ENCODE measurements around the gene PRKN. TPM values are rescaled to one million over a fixed set of nuclear protein-coding genes. Genes with fewer than 3 reads are reported as not detected.

Gene PRKN
- total RNA-seq, 1 experiment from 2014 or later = not detected

GRCh38 chr6:161410076-161410475, 1317.5 kb downstream of the PRKN start:
- Histone ChIP-seq H3K27ac (no peak overlapping the region), H3K79me2 (ENCODE audit: low read depth) (no peaks in the 10 kb centered on the region), H3K4me2 (no peak overlapping the region), H4K20me1 (ENCODE audit: insufficient read depth) (no peaks in the 10 kb centered on the region), H3K4me1 (replicated peaks; ENCODE audit: insufficient read depth) (no peaks in the 10 kb centered on the region), H3K9me3 (ENCODE audit: insufficient read depth, low read depth) (no peaks in the 10 kb centered on the region), H3K27me3 (ENCODE audit: insufficient read depth, low read depth) (peaks cover 15% of the 10 kb centered on the region), H3F3A (ENCODE audit: insufficient read depth, low read depth) (no peaks in the 10 kb centered on the region), H3K4me3 (no peak overlapping the region), H2AFZ (no peak overlapping the region), H3K36me3 (ENCODE audit: low read depth) (no peaks in the 10 kb centered on the region), H3K9me2 (ENCODE audit: insufficient read depth) (no peaks in the 10 kb centered on the region)
- ChIA-PET CTCF (no interaction called here), POLR2A (ENCODE audit: unreplicated experiment) (no interaction called here)
- intact Hi-C loops (cut with micrococcal nuclease; ENCODE audit: unreplicated experiment) = no loop called here
- no peak for DNase-seq
- BruUV-seq (replicated peaks) = no TSS peak
- TF ChIP-seq, protein P1, sequence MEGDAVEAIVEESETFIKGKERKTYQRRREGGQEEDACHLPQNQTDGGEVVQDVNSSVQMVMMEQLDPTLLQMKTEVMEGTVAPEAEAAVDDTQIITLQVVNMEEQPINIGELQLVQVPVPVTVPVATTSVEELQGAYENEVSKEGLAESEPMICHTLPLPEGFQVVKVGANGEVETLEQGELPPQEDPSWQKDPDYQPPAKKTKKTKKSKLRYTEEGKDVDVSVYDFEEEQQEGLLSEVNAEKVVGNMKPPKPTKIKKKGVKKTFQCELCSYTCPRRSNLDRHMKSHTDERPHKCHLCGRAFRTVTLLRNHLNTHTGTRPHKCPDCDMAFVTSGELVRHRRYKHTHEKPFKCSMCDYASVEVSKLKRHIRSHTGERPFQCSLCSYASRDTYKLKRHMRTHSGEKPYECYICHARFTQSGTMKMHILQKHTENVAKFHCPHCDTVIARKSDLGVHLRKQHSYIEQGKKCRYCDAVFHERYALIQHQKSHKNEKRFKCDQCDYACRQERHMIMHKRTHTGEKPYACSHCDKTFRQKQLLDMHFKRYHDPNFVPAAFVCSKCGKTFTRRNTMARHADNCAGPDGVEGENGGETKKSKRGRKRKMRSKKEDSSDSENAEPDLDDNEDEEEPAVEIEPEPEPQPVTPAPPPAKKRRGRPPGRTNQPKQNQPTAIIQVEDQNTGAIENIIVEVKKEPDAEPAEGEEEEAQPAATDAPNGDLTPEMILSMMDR (conservative IDR thresholded peaks at IDR 0.05) = no peak
- no peak for TF ChIP-seq EZH2 (IDR thresholded peaks at IDR 0.05; ENCODE audit: low read depth)

- Histone ChIP-seq H3K4me2 (no peak overlapping the region), H3K27me3 (ENCODE audit: insufficient read depth, low read depth) (peaks cover 8% of the 10 kb centered on the region), H2AFZ (no peak overlapping the region), H3K4me3 (no peak overlapping the region), H3F3A (ENCODE audit: insufficient read depth, low read depth) (no peaks in the 10 kb centered on the region), H3K36me3 (ENCODE audit: low read depth) (no peaks in the 10 kb centered on the region), H3K9me2 (ENCODE audit: insufficient read depth) (no peaks in the 10 kb centered on the region), H4K20me1 (ENCODE audit: insufficient read depth) (no peaks in the 10 kb centered on the region), H3K9me3 (ENCODE audit: insufficient read depth, low read depth) (no peaks in the 10 kb centered on the region), H3K27ac (no peak overlapping the region), H3K79me2 (ENCODE audit: low read depth) (no peaks in the 10 kb centered on the region), H3K4me1 (replicated peaks; ENCODE audit: insufficient read depth) (no peaks in the 10 kb centered on the region)
- DNase-seq = no peak
- POLR2A ChIA-PET (ENCODE audit: unreplicated experiment) = no interaction called here
- CTCF ChIA-PET = no interaction called here
- intact Hi-C loops (cut with micrococcal nuclease; ENCODE audit: unreplicated experiment) = no loop called here
- BruUV-seq (replicated peaks) = no TSS peak
- TF ChIP-seq EZH2 (IDR thresholded peaks at IDR 0.05; ENCODE audit: low read depth) = no peak
- TF ChIP-seq, protein P1 (conservative IDR thresholded peaks at IDR 0.05) = no peak
Observed at GRCh38 chr6:161409353-161409752, 1318.2 kb downstream of the PRKN start.

DNA sequence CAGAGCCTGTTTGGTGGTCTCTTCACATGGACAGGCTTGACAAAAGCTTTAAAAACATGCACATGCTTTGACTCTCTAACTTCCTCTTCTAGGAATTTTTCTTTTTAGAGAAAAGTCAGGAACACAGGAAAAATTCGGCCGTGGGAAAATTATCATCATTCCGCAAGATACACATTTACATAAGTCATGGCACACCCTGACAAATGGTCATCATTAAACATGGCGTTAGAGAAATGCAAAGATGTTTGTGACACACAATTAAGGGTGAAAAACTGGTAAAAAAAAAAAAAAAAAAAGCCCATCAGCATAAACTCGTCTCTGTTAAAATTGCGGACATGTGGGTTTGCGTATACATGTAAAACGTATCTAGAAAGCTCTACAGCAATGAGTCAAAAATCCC, 1319.5 kb downstream of the PRKN start:
- Histone ChIP-seq H3K4me1 (replicated peaks; ENCODE audit: insufficient read depth) (no peaks in the 10 kb centered on the region), H2AFZ (no peak overlapping the region), H3K27me3 (ENCODE audit: insufficient read depth, low read depth) (peaks cover under 1% of the 10 kb centered on the region), H3K9me2 (ENCODE audit: insufficient read depth) (no peaks in the 10 kb centered on the region), H3K4me2 (no peak overlapping the region), H3K79me2 (ENCODE audit: low read depth) (no peaks in the 10 kb centered on the region), H3K36me3 (ENCODE audit: low read depth) (no peaks in the 10 kb centered on the region), H3K9me3 (ENCODE audit: insufficient read depth, low read depth) (no peaks in the 10 kb centered on the region), H3F3A (ENCODE audit: insufficient read depth, low read depth) (no peaks in the 10 kb centered on the region), H3K4me3 (no peak overlapping the region), H4K20me1 (ENCODE audit: insufficient read depth) (no peaks in the 10 kb centered on the region), H3K27ac (no peak overlapping the region)
- intact Hi-C loops (cut with micrococcal nuclease; ENCODE audit: unreplicated experiment) = no loop called here
- no peak for DNase-seq
- BruUV-seq (replicated peaks) = no TSS peak
- TF ChIP-seq, protein P1 (conservative IDR thresholded peaks at IDR 0.05) = no peak
- no peak for TF ChIP-seq EZH2 (IDR thresholded peaks at IDR 0.05; ENCODE audit: low read depth)
- ChIA-PET CTCF (no interaction called here), POLR2A (ENCODE audit: unreplicated experiment) (no interaction called here)
